Astrocyte of the cerebellum (primary cell): ENCODE measurements around the gene C9.
A peak's percentile ranks its signal among the peaks of the same experiment; 100 is the strongest.
"Not testable (repeated sequence)": the region's sequence is repeated elsewhere in the genome, so short reads cannot be mapped to it uniquely, and the experiment has no call there.

Source experiments
- DNase-seq: peaks from one replicate; pipeline ENCODE4 v3.0.0-alpha.2; 2011; ENCODE audit warnings: low read depth
- H3K4me3 ChIP-seq: 2 replicates; pipeline ENCODE4 v1.5.1; 2011; ENCODE audit warnings: mild to moderate bottlenecking, low read depth, low read length, moderate library complexity
- CTCF ChIP-seq: IDR thresholded peaks from 2 replicates; pipeline ENCODE4 v1.5.1; 2012; ENCODE audit warnings: low read length, low read depth, moderate library complexity, mild to moderate bottlenecking; ENCODE audit errors: missing control alignments
- in situ Hi-C: cut with HindIII; loops from 2 replicates; pipeline ENCODE4 v1.10.0; 2017; ENCODE audit warnings: low sequenced_read_pairs

Gene C9

GRCh38 chr5:39405083-39405843, 41.0 kb upstream of the C9 start:
- TF ChIP-seq CTCF = no peak
- DNase-seq = no peak
- no peak overlapping the region for H3K4me3 ChIP-seq
- in situ Hi-C loops = no loop called here

GRCh38 chr5:39403761-39404160, 39.5 kb upstream of the C9 start:
- H3K4me3 ChIP-seq, in situ Hi-C loops, DNase-seq: not testable (repeated sequence)

GRCh38 chr5:39402140-39402539, 37.8 kb upstream of the C9 start:
- DNase-seq, in situ Hi-C loops, H3K4me3 ChIP-seq: not testable (repeated sequence)

GRCh38 chr5:39400713-39401578, 36.7 kb upstream of the C9 start:
- no peak overlapping the region for H3K4me3 ChIP-seq
- no peak for TF ChIP-seq CTCF
- no peak for DNase-seq
- in situ Hi-C loops = no loop called here

- TF ChIP-seq CTCF = no peak
- in situ Hi-C loops = no loop called here
- no peak overlapping the region for H3K4me3 ChIP-seq
- DNase-seq = peak; percentile 91
Measured at GRCh38 chr5:39399135-39400036, 35.1 kb upstream of the C9 start.

- in situ Hi-C loops = no loop called here
- TF ChIP-seq CTCF = no peak
- DNase-seq = no peak
- H3K4me3 ChIP-seq = no peak overlapping the region
Measured at GRCh38 chr5:39396843-39397242, 32.5 kb upstream of the C9 start.

- H3K4me3 ChIP-seq = no peak overlapping the region
- no peak for TF ChIP-seq CTCF
- DNase-seq = no peak
- in situ Hi-C loops = no loop called here
Measured at GRCh38 chr5:39395521-39395920, 31.2 kb upstream of the C9 start.
